SK-N-SH treated with all-trans-retinoic acid at 6 μM for 48 hours (cell line): ENCODE data around the gene OR5H1.

Experiments
- ATAC-seq: fragments of 200-7000 bp; cut with Tn5 transposase; 3 replicates; pipeline ENCODE4 v1.9.1; 2020; ENCODE audit warnings: mild to moderate bottlenecking, moderate library complexity
- ARNTL ChIP-seq: fragments of 450-650 bp; formaldehyde crosslinking; IDR thresholded peaks from 2 replicates; pipeline ENCODE4 v1.5.0; 2020; ENCODE audit warnings: low read depth, mild to moderate bottlenecking, moderate library complexity, borderline replicate concordance
- BACH2 ChIP-seq: fragments of 250-450 bp; sonication (Bioruptor Pico); IDR thresholded peaks from 2 replicates; pipeline ENCODE4 v1.9.0; 2021; ENCODE audit warnings: mild to moderate bottlenecking, borderline replicate concordance
- CSDC2 ChIP-seq: fragments of 250-450 bp; sonication (Bioruptor Pico); IDR thresholded peaks from 2 replicates; pipeline ENCODE4 v1.5.0; 2020; ENCODE audit warnings: mild to moderate bottlenecking, moderate library complexity
- CSRNP3 ChIP-seq: fragments of 250-450 bp; sonication (Bioruptor Pico); IDR thresholded peaks from 2 replicates; pipeline ENCODE4 v1.5.1; 2021; ENCODE audit warnings: mild to moderate bottlenecking, moderate library complexity
- ESRRG ChIP-seq: fragments of 250-450 bp; sonication (Bioruptor Pico); IDR thresholded peaks from 2 replicates; pipeline ENCODE4 v1.6.1; 2021; ENCODE audit warnings: mild to moderate bottlenecking
- GLIS3 ChIP-seq: fragments of 250-450 bp; sonication (Bioruptor Pico); IDR thresholded peaks from 2 replicates; pipeline ENCODE4 v1.5.0; 2020; ENCODE audit warnings: mild to moderate bottlenecking, moderate library complexity
- ISL1 ChIP-seq: fragments of 250-450 bp; sonication (Bioruptor Pico); IDR thresholded peaks from 2 replicates; pipeline ENCODE4 v2.1.2; 2022; ENCODE audit warnings: mild to moderate bottlenecking, moderate library complexity
- OSR1 ChIP-seq: fragments of 250-450 bp; sonication (Bioruptor Pico); IDR thresholded peaks from 2 replicates; pipeline ENCODE4 v1.8.0; 2022; ENCODE audit warnings: moderate library complexity, mild to moderate bottlenecking, inconsistent platforms
- POU6F1 ChIP-seq: fragments of 250-450 bp; sonication (Bioruptor Pico); IDR thresholded peaks from 2 replicates; pipeline ENCODE4 v1.8.0; 2021; ENCODE audit warnings: low read depth, mild to moderate bottlenecking, moderate library complexity, borderline replicate concordance
- PPARA ChIP-seq: fragments of 250-450 bp; sonication (Bioruptor Pico); IDR thresholded peaks from 2 replicates; pipeline ENCODE4 v1.5.0; 2020; ENCODE audit warnings: mild to moderate bottlenecking, borderline replicate concordance
- SNAI2 ChIP-seq: fragments of 250-450 bp; sonication (Bioruptor Pico); IDR thresholded peaks from 2 replicates; pipeline ENCODE4 v1.5.0; 2020; ENCODE audit warnings: mild to moderate bottlenecking, moderate library complexity
- TCF4 ChIP-seq: fragments of 250-450 bp; sonication (Bioruptor Pico); IDR thresholded peaks from 2 replicates; pipeline ENCODE4 v1.8.0; 2021; ENCODE audit warnings: mild to moderate bottlenecking, moderate library complexity, borderline replicate concordance
- TOX ChIP-seq: fragments of 250-450 bp; sonication (Bioruptor Pico); IDR thresholded peaks from 2 replicates; pipeline ENCODE4 v1.8.0; 2021; ENCODE audit warnings: mild to moderate bottlenecking, moderate library complexity, borderline replicate concordance
- TSHZ2 ChIP-seq: fragments of 250-450 bp; sonication (Bioruptor Pico); IDR thresholded peaks from 2 replicates; pipeline ENCODE4 v1.5.0; 2020; ENCODE audit warnings: mild to moderate bottlenecking, moderate library complexity
- ZC3H10 ChIP-seq: fragments of 250-450 bp; sonication (Bioruptor Pico); IDR thresholded peaks from 2 replicates; pipeline ENCODE4 v1.5.1; 2021; ENCODE audit warnings: mild to moderate bottlenecking, moderate library complexity
- ZFP3 ChIP-seq: fragments of 250-450 bp; sonication (Bioruptor Pico); IDR thresholded peaks from 2 replicates; pipeline ENCODE4 v1.5.0; 2020; ENCODE audit warnings: mild to moderate bottlenecking, moderate library complexity
- ZFP30 ChIP-seq: fragments of 450-650 bp; formaldehyde crosslinking; IDR thresholded peaks from 2 replicates; pipeline ENCODE4 v1.5.0; 2022; ENCODE audit warnings: mild to moderate bottlenecking, moderate library complexity
- ZNF565 ChIP-seq: fragments of 450-650 bp; formaldehyde crosslinking; conservative IDR thresholded peaks from 2 replicates; pipeline ENCODE4 v1.5.0; 2020; ENCODE audit warnings: low read depth, mild to moderate bottlenecking, moderate library complexity
- ZNF70 ChIP-seq: fragments of 450-650 bp; formaldehyde crosslinking; IDR thresholded peaks from 2 replicates; pipeline ENCODE4 v1.5.0; 2020; ENCODE audit warnings: mild to moderate bottlenecking, moderate library complexity
- ZNF8 ChIP-seq: fragments of 450-650 bp; formaldehyde crosslinking; IDR thresholded peaks from 2 replicates; pipeline ENCODE4 v1.5.0; 2020; ENCODE audit warnings: mild to moderate bottlenecking, moderate library complexity
- TF ChIP-seq, protein P1 (sequence below): fragments of 250-450 bp; sonication (Bioruptor Pico); IDR thresholded peaks from 2 replicates; pipeline ENCODE4 v1.5.1; 2020; ENCODE audit warnings: low read depth, mild to moderate bottlenecking, moderate library complexity
- TF ChIP-seq, protein P2 (sequence below): fragments of 250-450 bp; sonication (Bioruptor Pico); IDR thresholded peaks from 2 replicates; pipeline ENCODE4 v1.8.0; 2020; ENCODE audit warnings: mild to moderate bottlenecking, moderate library complexity, borderline replicate concordance

Gene OR5H1

DNA sequence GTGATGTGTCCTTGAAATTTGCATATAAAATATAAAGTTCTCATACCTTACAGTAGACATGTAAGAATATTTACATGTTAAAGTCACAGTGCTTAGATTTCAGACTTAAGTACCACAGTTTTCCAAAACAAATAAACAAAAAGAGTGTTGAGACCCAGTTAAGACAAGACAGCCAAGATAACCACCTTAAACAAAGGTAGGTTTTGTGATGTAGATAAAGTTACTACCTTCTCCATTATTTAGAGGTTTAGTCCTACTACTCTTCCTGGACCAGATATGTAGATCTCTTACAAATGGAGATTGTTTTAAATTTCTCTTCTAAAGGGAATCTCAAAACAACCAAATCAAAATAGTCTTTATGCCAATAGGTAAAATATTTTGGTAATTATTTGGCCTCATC is 51.7 kb downstream of the OR5H1 start:
- ATAC-seq: no peak
- TF ChIP-seq ESRRG (CRISPR knock-in tag) (no peak), TOX (CRISPR knock-in tag) (no peak), ISL1 (no peak), CSRNP3 (CRISPR knock-in tag) (no peak), ZC3H10 (CRISPR knock-in tag) (no peak), ZNF8 (CRISPR knock-in tag) (no peak), ZNF565 (CRISPR knock-in tag) (no peak), TCF4 (CRISPR knock-in tag) (no peak), GLIS3 (CRISPR knock-in tag) (no peak)

- TF ChIP-seq, protein P1, sequence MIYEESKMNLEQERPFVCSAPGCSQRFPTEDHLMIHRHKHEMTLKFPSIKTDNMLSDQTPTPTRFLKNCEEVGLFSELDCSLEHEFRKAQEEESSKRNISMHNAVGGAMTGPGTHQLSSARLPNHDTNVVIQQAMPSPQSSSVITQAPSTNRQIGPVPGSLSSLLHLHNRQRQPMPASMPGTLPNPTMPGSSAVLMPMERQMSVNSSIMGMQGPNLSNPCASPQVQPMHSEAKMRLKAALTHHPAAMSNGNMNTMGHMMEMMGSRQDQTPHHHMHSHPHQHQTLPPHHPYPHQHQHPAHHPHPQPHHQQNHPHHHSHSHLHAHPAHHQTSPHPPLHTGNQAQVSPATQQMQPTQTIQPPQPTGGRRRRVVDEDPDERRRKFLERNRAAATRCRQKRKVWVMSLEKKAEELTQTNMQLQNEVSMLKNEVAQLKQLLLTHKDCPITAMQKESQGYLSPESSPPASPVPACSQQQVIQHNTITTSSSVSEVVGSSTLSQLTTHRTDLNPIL: no peak
- TF ChIP-seq TSHZ2 (CRISPR knock-in tag): no peak
- no peak for TF ChIP-seq ZC3H10 (CRISPR knock-in tag)
- no peak for TF ChIP-seq PPARA (CRISPR knock-in tag)
- no peak for TF ChIP-seq CSDC2 (CRISPR knock-in tag)
- TF ChIP-seq ZNF70: no peak
- TF ChIP-seq ZFP3 (CRISPR knock-in tag): no peak
- TF ChIP-seq ARNTL (CRISPR knock-in tag): no peak
- no peak for TF ChIP-seq BACH2 (CRISPR knock-in tag)
- TF ChIP-seq, protein P2, sequence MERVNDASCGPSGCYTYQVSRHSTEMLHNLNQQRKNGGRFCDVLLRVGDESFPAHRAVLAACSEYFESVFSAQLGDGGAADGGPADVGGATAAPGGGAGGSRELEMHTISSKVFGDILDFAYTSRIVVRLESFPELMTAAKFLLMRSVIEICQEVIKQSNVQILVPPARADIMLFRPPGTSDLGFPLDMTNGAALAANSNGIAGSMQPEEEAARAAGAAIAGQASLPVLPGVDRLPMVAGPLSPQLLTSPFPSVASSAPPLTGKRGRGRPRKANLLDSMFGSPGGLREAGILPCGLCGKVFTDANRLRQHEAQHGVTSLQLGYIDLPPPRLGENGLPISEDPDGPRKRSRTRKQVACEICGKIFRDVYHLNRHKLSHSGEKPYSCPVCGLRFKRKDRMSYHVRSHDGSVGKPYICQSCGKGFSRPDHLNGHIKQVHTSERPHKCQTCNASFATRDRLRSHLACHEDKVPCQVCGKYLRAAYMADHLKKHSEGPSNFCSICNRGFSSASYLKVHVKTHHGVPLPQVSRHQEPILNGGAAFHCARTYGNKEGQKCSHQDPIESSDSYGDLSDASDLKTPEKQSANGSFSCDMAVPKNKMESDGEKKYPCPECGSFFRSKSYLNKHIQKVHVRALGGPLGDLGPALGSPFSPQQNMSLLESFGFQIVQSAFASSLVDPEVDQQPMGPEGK (CRISPR knock-in tag): no peak
- TF ChIP-seq SNAI2 (CRISPR knock-in tag): no peak
- TF ChIP-seq CSRNP3 (CRISPR knock-in tag): no peak
- no peak for TF ChIP-seq TCF4 (CRISPR knock-in tag)
- TF ChIP-seq ZFP30 (CRISPR knock-in tag): no peak
- no peak for TF ChIP-seq ZNF8 (CRISPR knock-in tag)
- TF ChIP-seq GLIS3 (CRISPR knock-in tag): no peak
- no peak for TF ChIP-seq OSR1 (CRISPR knock-in tag)
- TF ChIP-seq TOX (CRISPR knock-in tag): no peak
- TF ChIP-seq ZNF565 (CRISPR knock-in tag): no peak
- no peak for TF ChIP-seq POU6F1 (CRISPR knock-in tag)
- ATAC-seq: no peak
These were observed 54.7 kb downstream of the OR5H1 start for GRCh38 chr3:98185180-98185579.
